G401 (cell line): ENCODE results near the gene CST6. TPM values are rescaled to one million over a fixed set of nuclear protein-coding genes. Genes with fewer than 3 reads are reported as not detected.
A peak's percentile ranks its signal among the peaks of the same experiment; 100 is the strongest.
"Not testable (repeated sequence)": the region's sequence is repeated elsewhere in the genome, so short reads cannot be mapped to it uniquely, and the experiment has no call there.

Experiments
- DNase-seq: peaks from one replicate; pipeline ENCODE4 v3.0.0-alpha.2; 2015; ENCODE audit warnings: low spot score
- in situ Hi-C: cut with HindIII; loops from 2 replicates; pipeline ENCODE4 v1.10.0; 2016; ENCODE audit warnings: low sequenced_read_pairs, mixed read lengths
- total RNA-seq: library from RNA; depleted of rRNA; stranded (reverse); fragments of >200 nt; shearing (Covaris generic); gene quantifications from 2 replicates; pipeline ENCODE4 v1.2.3, GENCODE V29; 2014

CST6 gene
- total RNA-seq, 1 experiment from 2014 or later: not detected

- in situ Hi-C loops: no loop called here
Measured at GRCh38 chr11:66012946-66013761, 1.3 kb downstream of the CST6 start.

GRCh38 chr11:66013762-66014100 lies 1.9 kb downstream of the CST6 start:
- DNase-seq: no peak
- in situ Hi-C loops: no loop called here

More at GRCh38 chr11:66012946-66013761, 1.3 kb downstream of the CST6 start:
- no peak for DNase-seq

GRCh38 chr11:66014804-66015453 lies 3.1 kb downstream of the CST6 start:
- in situ Hi-C loops: no loop called here
- DNase-seq: no peak

GRCh38 chr11:66015454-66015881 lies 3.7 kb downstream of the CST6 start:
- DNase-seq: peak; percentile 59
- in situ Hi-C loops: no loop called here

GRCh38 chr11:66015936-66016792 lies 4.4 kb downstream of the CST6 start:
- in situ Hi-C loops: no loop called here
- DNase-seq: no peak

GRCh38 chr11:66016793-66017177 lies 5.0 kb downstream of the CST6 start:
- DNase-seq: no peak
- in situ Hi-C loops: no loop called here

- no peak for DNase-seq
Measured at GRCh38 chr11:66017321-66017720, 5.5 kb downstream of the CST6 start.

GRCh38 chr11:66020212-66020611 lies 8.4 kb downstream of the CST6 start:
- DNase-seq: no peak
- in situ Hi-C loops: no loop called here

More at GRCh38 chr11:66017321-66017720, 5.5 kb downstream of the CST6 start:
- in situ Hi-C loops: no loop called here

GRCh38 chr11:66020618-66021357 lies 9.0 kb downstream of the CST6 start:
- in situ Hi-C loops: no loop called here
- no peak for DNase-seq

GRCh38 chr11:66022401-66023185 lies 10.8 kb downstream of the CST6 start:
- in situ Hi-C loops: no loop called here
- peak; percentile 65 for DNase-seq

GRCh38 chr11:66023186-66023440 lies 11.3 kb downstream of the CST6 start:
- DNase-seq, in situ Hi-C loops: not testable (repeated sequence)

- no peak for DNase-seq
- in situ Hi-C loops: no loop called here
Measured at GRCh38 chr11:66026017-66026529, 14.3 kb downstream of the CST6 start, which contains the start of gene CATSPER1. TSS of gene CATSPER1 (minus strand) at chr11:66026479. CDS start at chr11:66026379, 100 bp downstream.

- in situ Hi-C loops: no loop called here
- DNase-seq: no peak
Measured at GRCh38 chr11:66032957-66033735, 21.3 kb downstream of the CST6 start.

- no peak for DNase-seq
- in situ Hi-C loops: no loop called here
Measured at GRCh38 chr11:66035653-66036333, 24.0 kb downstream of the CST6 start.

- in situ Hi-C loops: no loop called here
- DNase-seq: no peak
Measured at GRCh38 chr11:66036334-66036710, 24.5 kb downstream of the CST6 start.

GRCh38 chr11:66037327-66037726 lies 25.5 kb downstream of the CST6 start:
- no peak for DNase-seq
- in situ Hi-C loops: no loop called here

- in situ Hi-C loops: no loop called here
- DNase-seq: no peak
Measured at GRCh38 chr11:66039765-66040164, 28.0 kb downstream of the CST6 start.
